NCI-H460 (cell line): Measurements from ENCODE around the gene SELL. TPM values are rescaled to one million over a fixed set of nuclear protein-coding genes. Genes with fewer than 3 reads are reported as not detected.
"Not testable (repeated sequence)": the region's sequence is repeated elsewhere in the genome, so short reads cannot be mapped to it uniquely, and the experiment has no call there.

Source experiments
- DNase-seq: peaks from one replicate; pipeline ENCODE4 v3.0.0-alpha.2; 2016; ENCODE audit warnings: low read depth; ENCODE audit errors: extremely low read depth
- total RNA-seq: library from RNA; depleted of rRNA; stranded (reverse); fragments of >200 nt; shearing (Covaris generic); gene quantifications from 2 replicates; pipeline ENCODE4 v1.2.3, GENCODE V29; 2014

Gene SELL
- total RNA-seq, 1 experiment from 2014 or later = not detected

GRCh38 chr1:169707912-169708604 lies 3.4 kb downstream of the SELL start:
- no peak for DNase-seq

GRCh38 chr1:169704797-169705196 lies 6.6 kb downstream of the SELL start:
- DNase-seq = no peak

DNA sequence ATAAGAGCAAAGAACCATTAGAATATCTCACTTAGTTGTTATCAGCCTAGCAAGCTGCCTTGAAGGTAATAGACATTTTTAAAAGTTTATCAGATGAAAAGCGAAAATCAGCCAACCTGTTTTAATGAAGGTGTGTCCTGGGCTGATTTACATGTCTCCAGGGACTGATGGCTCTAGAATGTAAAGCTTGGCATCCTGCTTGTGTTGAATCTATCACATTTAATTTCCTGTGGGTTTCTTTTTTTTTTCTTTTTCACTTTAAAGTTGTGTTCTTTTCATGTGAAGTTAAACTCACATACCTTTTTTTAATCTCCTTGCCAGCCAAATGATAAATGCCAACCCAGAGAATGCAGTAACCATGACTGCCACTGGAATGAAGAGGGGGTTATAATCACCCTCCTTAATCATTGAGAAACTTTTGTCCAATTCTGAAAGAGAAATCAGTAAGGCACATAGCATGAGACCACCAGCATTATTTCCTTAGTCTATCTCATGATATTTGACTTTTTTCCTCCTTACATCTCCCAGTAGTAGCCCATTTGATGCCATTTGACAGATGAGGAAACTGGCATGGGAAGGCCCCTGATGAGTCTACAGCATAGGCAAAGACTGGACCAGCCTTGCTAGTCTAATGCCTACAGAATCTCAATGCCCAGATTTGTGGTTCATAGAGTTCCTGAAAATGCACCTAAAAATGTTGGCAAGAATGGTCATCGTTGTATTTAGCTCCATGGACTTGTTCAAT lies 10.0 kb downstream of the SELL start:
- DNase-seq = no peak

GRCh38 chr1:169699707-169700106 lies 11.7 kb downstream of the SELL start:
- DNase-seq = no peak

DNA sequence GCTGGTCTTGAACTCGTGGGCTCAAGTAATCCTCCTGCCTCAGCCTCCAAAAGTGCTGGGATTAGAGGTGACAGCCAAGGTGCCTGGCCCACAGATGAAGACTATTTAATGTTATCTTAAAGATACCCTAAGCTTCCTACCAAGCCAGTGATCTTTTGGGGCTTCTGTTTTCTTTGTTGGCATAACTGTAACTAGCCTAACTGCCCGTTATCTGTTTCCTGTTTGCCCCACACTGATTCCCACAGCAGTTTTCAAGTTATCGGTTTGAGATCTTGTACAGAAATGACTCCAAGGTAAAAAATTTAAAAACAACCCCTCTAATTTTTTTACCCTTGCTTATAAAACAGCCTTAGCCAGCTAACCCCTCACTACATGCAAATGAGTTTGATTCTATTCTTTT lies 12.4 kb downstream of the SELL start:
- DNase-seq = no peak

DNA sequence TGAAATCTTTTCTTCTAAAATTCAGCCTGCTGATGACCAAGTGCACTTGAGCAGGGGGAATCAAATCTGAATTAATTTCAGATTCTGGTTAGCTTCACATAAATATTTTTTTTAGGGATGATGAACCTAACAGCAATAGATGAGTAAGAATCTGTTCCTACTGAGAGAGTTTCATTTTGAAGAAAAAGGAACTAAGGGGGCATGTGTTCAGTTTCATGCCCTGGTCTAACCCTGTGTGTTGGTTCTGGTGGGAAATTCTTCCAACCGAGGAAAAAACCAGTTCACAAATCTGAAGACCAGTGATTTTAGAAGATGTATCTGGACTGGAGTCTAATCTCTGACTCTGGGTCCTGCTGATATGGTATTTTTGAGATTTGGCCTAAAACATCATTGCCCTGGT lies 13.7 kb downstream of the SELL start:
- no peak for DNase-seq

DNA sequence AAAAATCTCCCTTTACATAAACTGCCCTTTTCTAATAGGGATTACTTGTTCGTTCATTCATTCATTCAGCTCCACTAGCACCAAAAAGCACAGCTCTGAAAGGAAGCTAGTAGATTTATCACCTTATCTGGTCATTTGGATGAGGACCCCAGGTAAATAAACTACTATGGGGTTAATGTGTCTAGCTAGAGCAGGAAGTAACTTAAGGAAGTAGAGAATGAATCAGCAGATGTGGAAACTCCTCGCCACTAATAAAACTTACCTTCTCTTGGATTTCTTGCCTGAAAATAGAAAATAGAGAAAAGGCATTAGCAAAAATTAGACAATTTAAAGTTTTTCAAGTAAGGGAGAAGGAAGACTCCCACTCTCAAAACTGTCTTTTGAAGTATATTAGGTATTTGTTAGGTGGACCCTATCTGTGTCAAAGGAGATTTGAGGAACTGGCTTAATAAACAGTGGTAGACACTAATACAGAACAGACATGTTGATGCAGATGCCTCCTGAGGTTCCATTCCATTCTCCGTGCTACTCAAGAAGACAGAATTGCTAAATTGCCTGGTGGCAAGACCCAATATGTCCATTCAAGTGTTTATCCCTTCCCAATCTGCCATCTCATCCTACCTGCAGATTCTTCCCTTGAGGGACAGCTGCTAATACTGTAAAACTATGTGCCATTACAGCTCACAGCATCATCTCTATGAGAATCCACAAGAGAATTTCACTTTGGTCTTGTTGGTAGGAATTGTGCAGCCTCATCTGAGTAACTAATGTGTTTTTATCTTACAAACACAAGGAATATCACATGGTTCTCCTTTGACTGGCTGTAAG lies 14.9 kb downstream of the SELL start:
- DNase-seq = no peak

GRCh38 chr1:169694304-169695075 lies 16.9 kb downstream of the SELL start:
- DNase-seq = no peak

- DNase-seq = no peak
These were observed 18.5 kb downstream of the SELL start for GRCh38 chr1:169692756-169693460.

- DNase-seq = no peak
These were observed 20.9 kb downstream of the SELL start for GRCh38 chr1:169690489-169690888.

DNA sequence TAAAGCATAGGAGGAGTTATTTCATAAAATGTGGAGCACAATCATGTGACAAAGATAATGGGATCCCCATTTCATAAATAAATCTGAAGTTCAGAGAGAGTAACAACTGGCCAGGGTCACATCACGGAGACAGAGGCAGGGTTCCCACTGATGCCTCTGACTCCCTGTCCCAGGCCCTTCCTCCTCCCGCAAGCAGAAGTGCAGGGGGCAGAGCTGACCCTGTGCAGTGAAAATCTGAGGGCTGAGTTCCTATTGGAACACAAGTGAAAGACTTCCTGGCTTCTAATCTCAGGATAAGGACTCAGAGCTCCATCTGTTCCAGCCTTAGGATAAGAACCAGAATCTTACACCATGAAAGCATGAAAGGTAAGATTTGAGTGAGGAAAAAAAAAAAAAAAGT lies 22.0 kb downstream of the SELL start:
- DNase-seq = no peak

GRCh38 chr1:169688377-169688776 lies 23.0 kb downstream of the SELL start:
- not testable (repeated sequence) for DNase-seq

- no peak for DNase-seq
These were observed 27.8 kb downstream of the SELL start for GRCh38 chr1:169683661-169684060.

DNA sequence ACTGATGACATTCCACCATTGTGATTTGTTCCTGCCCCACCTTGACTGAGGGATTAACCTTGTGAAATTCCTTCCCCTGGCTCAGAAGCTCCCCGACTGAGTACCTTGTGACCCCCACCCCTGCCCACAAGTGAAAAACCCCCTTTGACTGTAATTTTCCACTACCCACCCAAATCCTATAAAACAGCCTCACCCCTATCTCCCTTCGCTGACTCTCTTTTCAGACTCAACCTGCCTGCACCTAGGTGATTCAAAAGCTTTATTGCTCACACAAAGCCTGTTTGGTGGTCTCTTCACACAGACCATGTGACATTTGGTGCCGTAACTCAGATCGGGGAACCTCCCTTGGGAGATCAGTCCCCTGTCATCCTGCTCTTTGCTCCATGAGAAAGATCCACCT lies 28.3 kb downstream of the SELL start:
- not testable (repeated sequence) for DNase-seq

DNA sequence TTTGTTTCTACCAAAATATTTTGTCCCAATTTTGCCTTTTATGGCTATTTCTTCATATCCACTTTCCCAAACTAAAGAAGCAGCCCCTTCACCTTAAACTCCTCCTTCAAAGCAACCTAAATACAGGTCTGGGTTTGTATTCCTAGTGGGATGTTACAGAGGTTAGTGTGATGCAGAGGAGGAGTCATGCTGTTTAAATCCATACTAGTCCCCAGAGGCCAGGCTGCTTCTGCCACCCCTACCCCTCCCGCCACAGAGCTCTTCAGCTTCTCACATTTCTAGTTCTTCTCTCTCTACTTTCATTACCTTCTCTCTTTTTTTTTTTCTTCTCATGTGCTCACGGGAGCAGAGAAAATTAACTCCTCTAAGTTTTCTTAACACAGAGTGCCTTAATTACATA lies 29.3 kb downstream of the SELL start:
- DNase-seq = no peak

- no peak for DNase-seq
These were observed 30.3 kb downstream of the SELL start for GRCh38 chr1:169681140-169681539.

GRCh38 chr1:169680377-169681019 lies 30.9 kb downstream of the SELL start:
- DNase-seq = no peak

- no peak for DNase-seq
These were observed 31.7 kb downstream of the SELL start for GRCh38 chr1:169679692-169680091.

- no peak for DNase-seq
These were observed 35.4 kb downstream of the SELL start for GRCh38 chr1:169676001-169676400.

DNA sequence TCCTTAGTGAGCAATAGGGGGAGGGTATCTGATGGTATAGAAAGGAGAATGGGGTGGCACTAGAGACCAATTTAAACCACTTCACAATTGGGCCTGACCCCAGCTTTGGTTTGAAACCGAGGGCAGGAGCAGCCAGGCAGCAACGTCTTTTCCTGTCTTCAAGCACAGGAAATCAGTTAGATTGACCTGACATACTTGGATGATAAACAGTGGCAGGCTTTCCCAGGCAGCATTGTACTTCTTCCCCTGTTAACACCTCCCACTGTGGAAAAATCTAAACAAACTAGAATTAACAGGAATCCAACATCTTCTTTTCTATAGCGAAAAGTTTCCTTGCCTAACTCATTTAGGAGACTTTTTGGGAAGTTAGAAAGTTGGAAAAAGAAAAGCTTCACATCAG lies 40.6 kb downstream of the SELL start:
- DNase-seq = no peak
